Breast epithelium (tissue), 4 donors: ENCODE measurements around the gene NLRP4. TPM values are rescaled to one million over a fixed set of nuclear protein-coding genes. Genes with fewer than 3 reads are reported as not detected.

Experiments used
- DNase-seq, 2 donors: peaks; one replicate each; pipeline ENCODE4 v3.0.0-alpha.2; 2019; ENCODE audit warnings: low spot score in 2 of 2
- H3K27ac ChIP-seq, 2 donors: fragments of 200-600 bp; sonication (generic) in 1 of 2; one replicate each; pipeline ENCODE4 v1.5.1; 2016 to 2019; ENCODE audit warnings: mild to moderate bottlenecking in 1 of 2
- H3K27me3 ChIP-seq, 2 donors: fragments of 200-600 bp; sonication (generic) in 1 of 2; one replicate each; pipeline versions ENCODE4 v1.5.1 to v1.6.0; 2017 to 2019; ENCODE audit warnings: control low read depth in 1 of 2, mild to moderate bottlenecking in 1 of 2
- H3K36me3 ChIP-seq: fragments of 200-600 bp; one replicate; pipeline ENCODE4 v1.5.1; 2019
- H3K4me1 ChIP-seq, 2 donors: fragments of 200-600 bp; sonication (generic); one replicate each; pipeline ENCODE4 v1.5.1; 2016 to 2019; ENCODE audit warnings: control low read depth in 1 of 2
- H3K4me3 ChIP-seq, 3 donors: fragments of 200-600 bp; sonication (generic); 1 replicate in 2 of 3; 2 replicates in 1 of 3; pipeline ENCODE4 v1.5.1; 2016 to 2019; ENCODE audit warnings: mild to moderate bottlenecking in 3 of 3, moderate library complexity in 2 of 3
- H3K9me3 ChIP-seq, 2 donors: fragments of 200-600 bp; sonication (generic) in 1 of 2; one replicate each; pipeline ENCODE4 v1.5.1; 2016 to 2019; ENCODE audit warnings: control low read depth in 1 of 2
- POLR2A ChIP-seq: fragments of 450-650 bp; IDR thresholded peaks from one replicate; pipeline ENCODE4 v1.6.1; 2016; ENCODE audit warnings: antibody characterized with exemption, mild to moderate bottlenecking, moderate library complexity
- POLR2AphosphoS5 ChIP-seq, 3 donors: sonication (generic); formaldehyde crosslinking; IDR thresholded peaks; one replicate each; pipeline ENCODE4 v1.6.1; 2017; ENCODE audit warnings: antibody characterized with exemption in 3 of 3
- intact Hi-C: fragments of 100-400 bp; cut with DNase I; formaldehyde crosslinking; loops from one replicate; pipeline ENCODE4 v1.15.1; 2023; ENCODE audit warnings: low total_unique reads
- total RNA-seq, 3 donors: library from RNA; depleted of rRNA; stranded (reverse); fragments of >200 nt; gene quantifications; one replicate each; pipeline ENCODE4 v1.1.0, GENCODE V29; 2016
- TF ChIP-seq, protein P1 (sequence below), 3 donors: fragments of 450-650 bp; IDR thresholded peaks; one replicate each; pipeline ENCODE4 v1.5.1; 2016 to 2017; ENCODE audit warnings: antibody characterized with exemption in 3 of 3, mild to moderate bottlenecking in 3 of 3, moderate library complexity in 3 of 3

Gene NLRP4
- total RNA-seq, 3 donors from 2014 or later = not detected

DNA sequence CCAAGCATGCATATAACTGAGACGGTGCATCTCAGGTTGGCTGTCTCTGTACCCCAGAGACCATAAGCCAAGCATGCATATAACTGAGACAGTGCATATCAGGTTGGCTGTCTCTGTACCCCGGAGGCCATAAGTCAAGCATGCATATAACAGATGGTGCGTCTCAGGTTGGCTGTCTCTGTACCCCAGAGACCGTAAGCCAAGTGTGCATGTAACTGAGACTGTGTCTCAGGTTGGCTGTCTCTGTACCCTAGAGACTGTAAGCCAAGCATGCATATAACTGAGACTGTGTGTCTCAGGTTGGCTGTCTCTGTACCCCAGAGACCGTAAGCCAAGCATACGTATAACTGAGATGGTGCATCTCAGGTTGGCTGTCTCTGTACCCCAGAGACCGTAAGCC lies 30.8 kb downstream of the NLRP4 start:
- intact Hi-C loops = no loop called here
- Histone ChIP-seq H3K27ac (no peak overlapping the region), H3K4me1 (no peaks in the 10 kb centered on the region), H3K9me3 (peaks cover 0 to 6% of the 10 kb centered on the region in 2 donors), H3K27me3 (no peaks in the 10 kb centered on the region), H3K4me3 (no peak overlapping the region), H3K36me3 (no peaks in the 10 kb centered on the region)
- DNase-seq = no peak
- TF ChIP-seq, protein P1, sequence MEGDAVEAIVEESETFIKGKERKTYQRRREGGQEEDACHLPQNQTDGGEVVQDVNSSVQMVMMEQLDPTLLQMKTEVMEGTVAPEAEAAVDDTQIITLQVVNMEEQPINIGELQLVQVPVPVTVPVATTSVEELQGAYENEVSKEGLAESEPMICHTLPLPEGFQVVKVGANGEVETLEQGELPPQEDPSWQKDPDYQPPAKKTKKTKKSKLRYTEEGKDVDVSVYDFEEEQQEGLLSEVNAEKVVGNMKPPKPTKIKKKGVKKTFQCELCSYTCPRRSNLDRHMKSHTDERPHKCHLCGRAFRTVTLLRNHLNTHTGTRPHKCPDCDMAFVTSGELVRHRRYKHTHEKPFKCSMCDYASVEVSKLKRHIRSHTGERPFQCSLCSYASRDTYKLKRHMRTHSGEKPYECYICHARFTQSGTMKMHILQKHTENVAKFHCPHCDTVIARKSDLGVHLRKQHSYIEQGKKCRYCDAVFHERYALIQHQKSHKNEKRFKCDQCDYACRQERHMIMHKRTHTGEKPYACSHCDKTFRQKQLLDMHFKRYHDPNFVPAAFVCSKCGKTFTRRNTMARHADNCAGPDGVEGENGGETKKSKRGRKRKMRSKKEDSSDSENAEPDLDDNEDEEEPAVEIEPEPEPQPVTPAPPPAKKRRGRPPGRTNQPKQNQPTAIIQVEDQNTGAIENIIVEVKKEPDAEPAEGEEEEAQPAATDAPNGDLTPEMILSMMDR (IDR thresholded peaks at IDR 0.05) = no peak
- TF ChIP-seq POLR2A (no peak), POLR2AphosphoS5 (IDR thresholded peaks at IDR 0.05) (no peak)

GRCh38 chr19:55870736-55871135 lies 34.4 kb downstream of the NLRP4 start:
- Histone ChIP-seq H3K36me3 (no peaks in the 10 kb centered on the region), H3K4me1 (no peaks in the 10 kb centered on the region), H3K4me3 (no peak overlapping the region), H3K9me3 (peaks cover 0 to 13% of the 10 kb centered on the region in 2 donors), H3K27ac (no peak overlapping the region), H3K27me3 (no peaks in the 10 kb centered on the region)
- TF ChIP-seq, protein P1 (IDR thresholded peaks at IDR 0.05) = no peak
- TF ChIP-seq POLR2A (no peak), POLR2AphosphoS5 (IDR thresholded peaks at IDR 0.05) (no peak)
- no peak for DNase-seq
- intact Hi-C loops = no loop called here

- DNase-seq = no peak
- Histone ChIP-seq H3K27me3 (no peaks in the 10 kb centered on the region), H3K36me3 (no peaks in the 10 kb centered on the region), H3K4me3 (no peak overlapping the region), H3K9me3 (peaks cover 4 to 15% of the 10 kb centered on the region in 2 donors), H3K4me1 (no peaks in the 10 kb centered on the region), H3K27ac (no peak overlapping the region)
- TF ChIP-seq, protein P1 (IDR thresholded peaks at IDR 0.05) = no peak
- no peak for TF ChIP-seq POLR2A
- no peak for TF ChIP-seq POLR2AphosphoS5 (IDR thresholded peaks at IDR 0.05)
- intact Hi-C loops = no loop called here
Observed at GRCh38 chr19:55877211-55877610, 40.9 kb downstream of the NLRP4 start.

GRCh38 chr19:55882626-55883025 lies 46.3 kb downstream of the NLRP4 start:
- H3K27ac ChIP-seq = no peak overlapping the region
- DNase-seq = no peak
- H3K4me3 ChIP-seq = no peak overlapping the region
- H3K4me1 ChIP-seq = no peaks in the 10 kb centered on the region
- H3K9me3 ChIP-seq = peaks cover 4 to 7% of the 10 kb centered on the region in 2 donors
- no peaks in the 10 kb centered on the region for H3K27me3 ChIP-seq
- intact Hi-C loops = loop anchor here (5.0 kb wide), 1 partner anchor 1320 kb away; no protein-coding TSS in a partner anchor
- TF ChIP-seq, protein P1 (IDR thresholded peaks at IDR 0.05) = no peak
- TF ChIP-seq POLR2A (no peak), POLR2AphosphoS5 (IDR thresholded peaks at IDR 0.05) (no peak)
- H3K36me3 ChIP-seq = no peaks in the 10 kb centered on the region

DNA sequence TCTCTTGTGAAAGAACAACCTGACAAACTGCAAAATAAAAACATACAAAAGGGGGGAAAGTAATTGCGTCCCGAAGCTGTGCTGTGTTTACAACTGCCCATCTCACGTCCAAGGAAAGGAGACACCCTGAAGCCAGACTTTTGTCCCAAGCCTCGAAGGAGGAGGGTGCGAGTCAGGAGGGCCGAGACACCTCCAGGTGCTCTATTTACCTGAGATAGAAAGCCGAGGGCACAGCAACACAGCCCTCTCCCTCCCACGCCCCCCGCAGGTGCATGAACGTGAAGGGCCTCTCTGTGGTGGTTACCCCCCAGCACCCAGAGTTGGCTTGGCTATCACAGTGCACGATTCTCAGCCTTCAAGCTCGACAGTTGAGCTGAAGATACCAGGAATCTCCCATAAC lies 62.6 kb downstream of the NLRP4 start:
- no peak overlapping the region for H3K27ac ChIP-seq
- H3K4me1 ChIP-seq = no peaks in the 10 kb centered on the region
- TF ChIP-seq POLR2A (no peak), POLR2AphosphoS5 (IDR thresholded peaks at IDR 0.05) (no peak)
- TF ChIP-seq, protein P1 (IDR thresholded peaks at IDR 0.05) = no peak
- no peak overlapping the region for H3K4me3 ChIP-seq
- H3K27me3 ChIP-seq = no peaks in the 10 kb centered on the region
- DNase-seq = no peak
- intact Hi-C loops = no loop called here
- peaks cover 0 to 7% of the 10 kb centered on the region in 2 donors for H3K9me3 ChIP-seq
- no peaks in the 10 kb centered on the region for H3K36me3 ChIP-seq
